Transverse colon (tissue), 4 donors: ENCODE results near the gene RUNDC3A.
"Not testable (repeated sequence)": the region's sequence is repeated elsewhere in the genome, so short reads cannot be mapped to it uniquely, and the experiment has no call there.

Experiments used
- CTCF ChIP-seq, 5 experiments: fragments of 200-600 bp in 3 of 5; fragments of 450-650 bp in 2 of 5; sonication (generic) in 3 of 5; IDR thresholded peaks; 1 replicate in 2 of 5; 2 replicates in 3 of 5; pipeline ENCODE4 v1.5.1; 2016 to 2017; ENCODE audit warnings: antibody characterized with exemption in 5 of 5, inconsistent platforms in 3 of 5, mild to moderate bottlenecking in 2 of 5, moderate library complexity in 1 of 5
- POLR2AphosphoS5 ChIP-seq, 3 donors: sonication (generic); formaldehyde crosslinking; IDR thresholded peaks; one replicate each; pipeline ENCODE4 v1.6.1; 2016; ENCODE audit warnings: antibody characterized with exemption in 3 of 3

- not testable (repeated sequence) for TF ChIP-seq CTCF, POLR2AphosphoS5 (IDR thresholded peaks at IDR 0.05)
These were observed 21.1 kb downstream of the RUNDC3A start for GRCh38 chr17:44329516-44329915.
